Transverse colon (tissue), 4 donors: Measurements from ENCODE around the gene ATG101.

Experiments used
- EP300 ChIP-seq: sonication (generic); formaldehyde crosslinking; IDR thresholded peaks from one replicate; pipeline ENCODE4 v1.6.1; 2017; ENCODE audit warnings: antibody characterized with exemption, low read depth
- POLR2A ChIP-seq: fragments of 450-650 bp; IDR thresholded peaks from one replicate; pipeline ENCODE4 v1.6.1; 2016; ENCODE audit warnings: antibody characterized with exemption, mild to moderate bottlenecking, moderate library complexity
- POLR2AphosphoS5 ChIP-seq, 3 donors: sonication (generic); formaldehyde crosslinking; IDR thresholded peaks; one replicate each; pipeline ENCODE4 v1.6.1; 2016; ENCODE audit warnings: antibody characterized with exemption in 3 of 3
- TF ChIP-seq, protein P1 (sequence below), 5 experiments: fragments of 200-600 bp in 3 of 5; fragments of 450-650 bp in 2 of 5; sonication (generic) in 3 of 5; IDR thresholded peaks; 1 replicate in 2 of 5; 2 replicates in 3 of 5; pipeline ENCODE4 v1.5.1; 2016 to 2017; ENCODE audit warnings: antibody characterized with exemption in 5 of 5, inconsistent platforms in 3 of 5, mild to moderate bottlenecking in 2 of 5, moderate library complexity in 1 of 5

DNA sequence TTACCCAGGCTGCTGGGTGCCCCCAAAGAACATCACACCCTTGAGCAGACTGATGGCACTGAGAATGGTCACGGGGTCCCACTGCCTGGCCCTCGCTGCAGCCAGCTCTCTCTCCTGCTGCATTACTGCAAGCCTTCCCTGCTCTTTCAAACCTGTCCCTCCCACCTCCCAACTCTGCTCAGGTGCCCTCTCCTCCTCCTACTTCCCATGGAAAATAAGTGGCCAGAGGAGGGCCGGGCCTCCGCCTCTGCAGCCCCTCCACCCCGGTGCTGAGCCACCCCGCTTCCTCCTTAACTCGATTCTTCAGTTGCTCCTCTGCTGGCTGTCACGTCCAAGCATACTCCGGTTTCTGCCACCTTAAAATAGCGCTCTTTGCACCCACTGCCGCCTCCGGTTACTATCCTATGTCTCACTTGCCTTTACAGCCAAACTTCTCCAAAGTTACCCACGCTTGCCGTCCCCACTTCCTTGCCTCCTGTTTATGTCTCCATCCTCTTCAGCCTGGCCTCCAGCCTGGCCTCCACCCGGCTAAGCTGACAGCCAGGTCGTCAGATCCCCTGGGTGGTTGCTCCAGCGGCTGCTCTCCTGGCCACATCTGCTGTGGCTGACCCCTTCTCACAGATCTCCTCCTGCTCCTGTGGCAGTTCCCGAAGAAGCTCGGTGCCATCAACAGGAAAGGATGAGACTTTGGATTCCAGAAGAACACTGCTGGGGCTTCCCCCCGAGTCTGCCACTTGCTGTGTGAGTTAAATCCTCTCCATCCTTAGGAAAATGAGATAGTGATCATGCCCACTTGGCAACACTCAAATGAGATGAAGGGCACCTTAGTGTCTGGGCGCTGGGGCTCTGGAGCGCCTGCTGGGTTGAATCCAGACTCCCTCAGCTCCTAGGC, 17.4 kb downstream of the ATG101 start:
- TF ChIP-seq, protein P1, sequence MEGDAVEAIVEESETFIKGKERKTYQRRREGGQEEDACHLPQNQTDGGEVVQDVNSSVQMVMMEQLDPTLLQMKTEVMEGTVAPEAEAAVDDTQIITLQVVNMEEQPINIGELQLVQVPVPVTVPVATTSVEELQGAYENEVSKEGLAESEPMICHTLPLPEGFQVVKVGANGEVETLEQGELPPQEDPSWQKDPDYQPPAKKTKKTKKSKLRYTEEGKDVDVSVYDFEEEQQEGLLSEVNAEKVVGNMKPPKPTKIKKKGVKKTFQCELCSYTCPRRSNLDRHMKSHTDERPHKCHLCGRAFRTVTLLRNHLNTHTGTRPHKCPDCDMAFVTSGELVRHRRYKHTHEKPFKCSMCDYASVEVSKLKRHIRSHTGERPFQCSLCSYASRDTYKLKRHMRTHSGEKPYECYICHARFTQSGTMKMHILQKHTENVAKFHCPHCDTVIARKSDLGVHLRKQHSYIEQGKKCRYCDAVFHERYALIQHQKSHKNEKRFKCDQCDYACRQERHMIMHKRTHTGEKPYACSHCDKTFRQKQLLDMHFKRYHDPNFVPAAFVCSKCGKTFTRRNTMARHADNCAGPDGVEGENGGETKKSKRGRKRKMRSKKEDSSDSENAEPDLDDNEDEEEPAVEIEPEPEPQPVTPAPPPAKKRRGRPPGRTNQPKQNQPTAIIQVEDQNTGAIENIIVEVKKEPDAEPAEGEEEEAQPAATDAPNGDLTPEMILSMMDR (IDR thresholded peaks at IDR 0.05): no peak
- no peak for TF ChIP-seq POLR2A
- no peak for TF ChIP-seq EP300
- TF ChIP-seq POLR2AphosphoS5 (IDR thresholded peaks at IDR 0.05): no peak
